Left colon (tissue), 2 donors: ENCODE measurements around the gene SPATA2L. TPM values are rescaled to one million over a fixed set of nuclear protein-coding genes. Genes with fewer than 3 reads are reported as not detected.
A peak's percentile ranks its signal among the peaks of the same experiment; 100 is the strongest.

ENCODE experiments used
- ATAC-seq: fragments of 200-7000 bp; cut with Tn5 transposase; one replicate; pipeline ENCODE4 v1.9.1; 2020; ENCODE audit warnings: mild to moderate bottlenecking, moderate library complexity
- DNase-seq, 2 donors: peaks; one replicate each; pipeline ENCODE4 v3.0.0-alpha.2; 2020
- intact Hi-C, 2 donors: fragments of 100-400 bp; cut with DNase I in 1 of 2; cut with micrococcal nuclease in 1 of 2; formaldehyde crosslinking; loops; one replicate each; pipeline versions ENCODE4 v1.11.2 to v1.14.0; 2022; cut with DNase I, micrococcal nuclease
- long read RNA-seq: library from polyadenylated mRNA; unstranded; transcript quantifications from one replicate; pipeline ENCODE4 v2.0.0, GENCODE V29; 2021
- total RNA-seq, 2 donors: library from RNA; stranded (reverse); fragmentation: NEBNext Ultra II Directional; extraction: Animal tissue kit (Norgen Biotek cat#: 25700); gene quantifications; one replicate each; pipeline ENCODE4 v1.2.1, GENCODE V29; 2021
- donor health status: DM: no; HTN: no; CAD: no.
- donor health status: DM: yes; HTN: yes; CAD: no.

Gene SPATA2L, protein sequence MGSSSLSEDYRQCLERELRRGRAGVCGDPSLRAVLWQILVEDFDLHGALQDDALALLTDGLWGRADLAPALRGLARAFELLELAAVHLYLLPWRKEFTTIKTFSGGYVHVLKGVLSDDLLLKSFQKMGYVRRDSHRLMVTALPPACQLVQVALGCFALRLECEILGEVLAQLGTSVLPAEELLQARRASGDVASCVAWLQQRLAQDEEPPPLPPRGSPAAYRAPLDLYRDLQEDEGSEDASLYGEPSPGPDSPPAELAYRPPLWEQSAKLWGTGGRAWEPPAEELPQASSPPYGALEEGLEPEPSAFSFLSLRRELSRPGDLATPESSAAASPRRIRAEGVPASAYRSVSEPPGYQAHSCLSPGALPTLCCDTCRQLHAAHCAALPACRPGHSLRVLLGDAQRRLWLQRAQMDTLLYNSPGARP
- total RNA-seq = 10 to 100 TPM; 16.3 to 27.9 TPM
- long read RNA-seq, transcript SPATA2L-203 (3 exons, 692 nt) = major isoform, 10 of 23 reads
- long read RNA-seq, transcript SPATA2L-201 (3 exons, 2,335 nt) = minor isoform, 7 of 23 reads
- long read RNA-seq, partial matches to known transcripts = 1 of 23 reads
- long read RNA-seq, other reads (novel, unspliced or antisense) = 5 of 23 reads

GRCh38 chr16:89701425-89702406, at the start of gene SPATA2L:
SPATA2L (minus strand) TSS chr16:89701705; CDS start chr16:89701232, 473 bp downstream.
- ATAC-seq (peak; percentile 71), DNase-seq (peak; percentile 96 to 97)
- intact Hi-C loops = loop anchor here (10.0 kb wide), 1 partner anchor 93 kb away; no protein-coding TSS in a partner anchor

- peak; percentile 65 to 74 for DNase-seq
- peak; percentile 97 for ATAC-seq
- intact Hi-C loops = no loop called here
These were observed 48.1 kb upstream of the SPATA2L start for GRCh38 chr16:89749637-89750036.

DNA sequence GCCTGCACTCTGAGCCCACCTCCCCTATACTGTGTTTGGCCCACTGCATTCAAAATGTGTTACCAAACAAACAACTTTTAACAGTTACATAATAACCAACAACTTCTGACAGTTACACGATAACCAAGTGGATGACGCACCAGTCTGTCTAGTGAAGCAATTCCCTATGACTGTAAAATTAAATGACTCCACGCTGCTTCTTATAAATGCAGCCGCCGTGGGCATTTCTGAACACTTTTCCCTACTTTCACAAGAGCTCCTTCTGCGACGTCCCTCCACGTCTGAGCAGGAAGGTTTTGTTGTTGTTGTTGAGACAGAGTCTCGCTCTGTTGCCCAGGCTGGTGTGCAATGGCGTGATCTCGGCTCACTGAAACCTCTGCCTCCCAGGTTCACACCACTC, 47.4 kb upstream of the SPATA2L start:
- no peak for ATAC-seq
- intact Hi-C loops = no loop called here
- DNase-seq = no peak

GRCh38 chr16:89748076-89748475, 46.6 kb upstream of the SPATA2L start:
- no peak for ATAC-seq

GRCh38 chr16:89746043-89746442, 44.5 kb upstream of the SPATA2L start:
- DNase-seq (no peak), ATAC-seq (no peak)
- intact Hi-C loops = no loop called here

More at GRCh38 chr16:89748076-89748475, 46.6 kb upstream of the SPATA2L start:
- DNase-seq = no peak
- intact Hi-C loops = no loop called here

GRCh38 chr16:89744813-89745212, 43.3 kb upstream of the SPATA2L start:
- ATAC-seq (no peak), DNase-seq (no peak)
- intact Hi-C loops = no loop called here

- intact Hi-C loops = no loop called here
- DNase-seq = no peak
- peak; percentile 3 for ATAC-seq
These were observed 41.4 kb upstream of the SPATA2L start for GRCh38 chr16:89742948-89743347.

- intact Hi-C loops = no loop called here
- ATAC-seq (peak; percentile 25), DNase-seq (no peak)
These were observed 40.0 kb upstream of the SPATA2L start for GRCh38 chr16:89741342-89742014.

DNA sequence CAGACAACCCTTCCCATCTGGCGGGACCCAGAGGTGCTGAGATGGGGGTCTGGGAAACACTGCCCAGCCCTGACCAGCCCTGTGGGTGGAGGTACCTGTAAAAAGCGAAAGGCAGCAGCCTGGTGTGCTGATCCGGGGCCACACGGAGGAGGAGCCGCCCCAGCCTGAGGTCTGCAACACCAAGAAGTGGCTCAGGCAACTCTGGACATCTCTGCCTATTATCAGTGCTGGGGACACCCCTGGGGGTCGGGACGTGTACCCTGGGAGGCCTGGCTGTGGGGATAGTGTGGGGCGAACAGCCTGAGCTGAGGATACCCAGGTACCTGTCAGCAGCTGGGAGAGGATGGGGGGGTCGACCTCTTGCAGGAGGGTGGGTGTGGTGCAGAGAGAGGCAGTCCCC, 37.9 kb upstream of the SPATA2L start:
- intact Hi-C loops = no loop called here
- ATAC-seq (no peak), DNase-seq (no peak)

DNA sequence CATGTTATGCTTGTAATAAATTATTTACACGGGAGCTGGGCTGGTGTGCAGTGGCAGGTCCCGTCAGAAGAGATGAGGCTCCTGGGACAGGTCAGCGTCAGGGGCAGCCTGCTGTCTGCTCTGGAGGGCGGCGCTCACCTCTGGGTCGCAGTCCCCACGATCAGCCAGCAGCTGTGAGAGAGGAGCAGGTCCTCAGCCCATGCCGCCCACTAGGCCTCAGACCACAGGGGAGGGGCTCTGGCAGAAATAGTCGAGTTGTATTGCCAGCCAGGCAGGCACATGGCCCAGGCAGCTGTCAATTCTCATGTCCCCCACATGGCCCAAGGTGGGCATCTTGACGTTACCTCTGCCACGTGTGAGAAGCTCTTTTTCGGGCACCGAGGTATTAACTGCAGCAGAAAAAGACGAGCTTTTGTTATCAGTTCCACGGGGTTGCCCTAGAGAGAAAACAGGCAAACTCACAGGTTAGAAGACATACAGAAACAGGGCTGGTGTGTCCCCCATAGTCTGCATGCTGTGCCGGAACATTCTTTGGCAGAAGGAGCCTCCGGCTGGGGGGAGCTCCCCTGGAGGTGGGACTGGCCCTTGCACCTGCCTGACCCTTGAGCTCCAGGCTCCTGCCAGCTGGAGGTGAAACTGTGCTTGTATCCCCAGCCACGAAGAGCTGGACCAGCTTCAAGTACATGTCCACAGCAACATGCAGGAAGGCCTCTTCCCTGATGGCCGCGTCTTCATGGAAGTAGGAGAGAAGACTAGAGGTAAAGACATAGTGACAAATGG, 37.2 kb upstream of the SPATA2L start:
- no peak for DNase-seq
- intact Hi-C loops = no loop called here
- no peak for ATAC-seq

GRCh38 chr16:89738072-89738377, 36.5 kb upstream of the SPATA2L start:
- no peak for ATAC-seq
- intact Hi-C loops = no loop called here
- no peak for DNase-seq

GRCh38 chr16:89737341-89738071, 36.0 kb upstream of the SPATA2L start:
- intact Hi-C loops = no loop called here
- ATAC-seq (no peak), DNase-seq (no peak)

DNA sequence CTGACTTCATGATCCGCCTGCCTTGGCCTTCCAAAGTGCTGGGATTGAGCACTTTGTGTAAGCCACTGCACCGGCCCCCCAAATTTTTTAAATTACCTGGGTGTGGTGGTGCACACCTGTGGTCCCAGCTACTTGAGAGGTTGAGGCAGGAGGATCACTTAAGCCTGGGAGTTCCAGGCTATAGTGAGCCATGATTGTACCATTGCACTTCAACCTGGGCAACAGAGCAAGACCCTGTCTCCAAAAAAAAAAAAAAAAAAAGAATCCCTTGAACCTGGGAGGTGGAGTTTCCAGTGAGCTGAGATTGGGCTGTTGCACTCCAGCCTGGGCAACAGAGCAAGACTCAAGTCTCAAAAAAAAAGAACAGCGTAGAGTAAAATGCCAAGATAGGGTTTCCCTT, 35.0 kb upstream of the SPATA2L start:
- no peak for DNase-seq

DNA sequence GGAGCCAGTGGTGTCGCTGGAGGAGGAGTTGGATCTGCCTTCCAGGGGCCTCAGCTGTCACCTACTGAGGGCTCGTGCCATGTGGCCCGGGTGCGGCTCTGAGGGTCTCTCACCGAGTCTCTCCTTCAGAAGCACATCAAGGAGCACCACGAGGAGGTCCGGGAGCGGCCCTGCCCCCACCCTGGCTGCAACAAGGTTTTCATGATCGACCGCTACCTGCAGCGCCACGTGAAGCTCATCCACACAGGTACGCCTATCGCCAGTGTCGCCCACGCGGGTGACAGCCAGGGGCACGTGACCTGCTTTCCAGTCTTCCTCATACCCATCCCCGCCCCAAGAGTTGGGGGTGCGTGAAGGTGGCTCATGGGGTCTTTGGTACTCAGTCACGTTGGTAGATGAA, 32.3 kb upstream of the SPATA2L start:
- intact Hi-C loops = no loop called here
- ATAC-seq = no peak

More for the DNA sequence above, 35.0 kb upstream of the SPATA2L start:
- no peak for ATAC-seq
- intact Hi-C loops = no loop called here

DNA sequence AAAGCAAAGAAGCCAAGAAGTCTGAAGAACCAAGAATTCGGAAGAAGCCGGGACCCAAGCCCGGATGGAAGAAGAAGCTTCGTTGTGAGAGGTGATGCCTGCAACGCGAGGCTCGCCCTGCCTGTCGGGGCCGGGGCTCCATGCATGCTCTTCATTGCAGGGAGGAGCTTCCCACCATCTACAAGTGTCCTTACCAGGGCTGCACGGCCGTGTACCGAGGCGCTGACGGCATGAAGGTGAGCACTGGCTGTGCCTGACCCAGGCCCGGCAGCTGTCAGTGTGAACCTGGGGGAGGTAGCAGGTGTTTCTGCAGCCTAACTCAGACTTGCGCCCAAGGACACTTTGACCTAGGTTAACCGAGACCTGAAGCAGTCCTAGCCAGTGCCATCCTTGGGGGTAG, 31.8 kb upstream of the SPATA2L start:
- no peak for DNase-seq
- ATAC-seq = no peak
- intact Hi-C loops = no loop called here

More for the DNA sequence above, 32.3 kb upstream of the SPATA2L start:
- DNase-seq = no peak

GRCh38 chr16:89732918-89733242, 31.4 kb upstream of the SPATA2L start:
- no peak for DNase-seq
- ATAC-seq = no peak
- intact Hi-C loops = no loop called here

DNA sequence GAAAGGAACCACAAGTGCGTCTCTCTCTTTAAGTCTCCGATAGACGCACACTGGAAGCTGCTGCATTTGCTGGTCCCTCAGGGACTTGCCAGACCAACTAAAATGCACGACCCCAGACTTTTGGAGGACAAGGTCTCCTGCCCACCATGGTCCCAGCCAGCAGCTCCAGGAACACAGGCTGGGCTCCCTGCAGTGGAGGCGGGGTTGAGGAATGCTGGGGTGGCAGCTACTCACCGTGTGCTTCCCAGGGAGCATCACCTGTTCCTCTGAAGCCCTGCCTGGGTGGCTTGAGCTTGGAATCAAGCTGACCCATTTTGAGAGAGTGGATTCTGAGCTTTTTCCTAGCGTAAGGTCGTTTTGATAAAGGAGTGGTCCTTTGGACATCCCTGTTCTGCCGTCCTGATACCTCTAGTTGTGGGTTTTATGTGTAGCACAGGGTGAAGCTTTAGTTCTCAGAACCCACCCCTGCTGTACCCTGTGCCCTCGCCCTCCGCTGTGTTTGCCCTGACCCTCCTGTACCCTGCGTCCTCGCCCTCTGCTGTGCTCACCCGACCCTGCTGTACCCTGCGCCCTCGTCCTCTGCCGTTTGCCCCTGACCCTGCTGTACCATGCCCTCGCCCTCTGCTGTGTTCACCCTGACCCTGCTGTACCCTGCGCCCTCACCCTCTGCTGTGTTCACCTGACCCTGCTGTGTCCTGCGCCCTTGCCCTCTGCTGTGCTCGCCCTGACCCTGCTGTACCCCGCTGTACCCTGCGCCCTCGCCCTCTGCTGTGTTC, 30.8 kb upstream of the SPATA2L start:
- intact Hi-C loops = no loop called here
- ATAC-seq (no peak), DNase-seq (no peak)
